Inflammatory macrophage treated with lipopolysaccharide for 4 hours (primary cell): ENCODE results near the gene MYO3B.
"Not testable (repeated sequence)": the region's sequence is repeated elsewhere in the genome, so short reads cannot be mapped to it uniquely, and the experiment has no call there.

Experiments
- DNase-seq: peaks from one replicate; pipeline ENCODE4 v3.0.0-alpha.2; 2020

MYO3B gene

GRCh38 chr2:170349269-170349668, 171.3 kb downstream of the MYO3B start:
- DNase-seq: not testable (repeated sequence)

DNA sequence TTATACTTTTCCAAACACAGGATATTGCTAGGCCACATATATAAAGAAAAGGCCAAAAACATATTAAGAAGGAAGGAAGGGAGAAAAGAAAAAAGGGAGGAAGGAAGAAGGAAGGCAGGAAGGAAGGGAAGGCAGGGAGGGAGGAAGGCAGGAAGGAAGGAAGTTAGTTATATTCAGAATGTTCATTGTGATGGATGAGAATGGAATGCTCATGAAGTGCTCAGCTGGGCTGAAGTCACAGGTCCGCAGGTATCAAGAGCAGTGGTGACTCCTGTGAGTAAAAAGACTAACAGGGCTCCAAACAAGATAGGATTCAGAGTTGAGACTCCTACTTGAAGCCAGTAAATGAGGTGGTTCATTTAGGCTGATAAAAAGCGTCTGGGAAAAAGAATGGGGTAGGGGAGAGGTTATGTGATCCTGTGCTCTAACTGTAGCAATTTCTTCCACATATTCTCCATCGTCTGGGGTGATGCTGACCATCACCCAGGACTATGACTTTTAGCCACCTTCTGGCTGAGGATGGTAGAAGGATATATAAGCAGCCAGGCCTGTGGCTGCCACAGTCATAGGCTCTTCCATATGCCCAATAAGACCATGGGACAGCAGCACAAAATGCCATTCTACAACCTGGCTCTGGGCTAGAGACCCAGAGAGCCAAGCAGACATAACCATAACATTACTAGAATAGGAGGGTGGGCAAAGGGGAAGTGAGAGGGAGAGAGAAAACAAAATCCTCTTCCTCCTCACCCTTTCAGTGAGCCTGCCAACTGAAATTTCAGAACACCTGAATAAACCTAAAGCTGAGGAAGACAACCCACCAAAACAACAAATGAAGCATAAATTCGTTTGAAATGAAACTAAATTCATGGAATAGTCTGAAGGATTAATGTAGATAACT, 173.2 kb downstream of the MYO3B start:
- no peak for DNase-seq

GRCh38 chr2:170353723-170354122, 175.8 kb downstream of the MYO3B start:
- DNase-seq: no peak

- no peak for DNase-seq
Measured at GRCh38 chr2:170354388-170354787, 176.4 kb downstream of the MYO3B start.

- no peak for DNase-seq
Measured at GRCh38 chr2:170354855-170355780, 177.2 kb downstream of the MYO3B start.

GRCh38 chr2:170359466-170359865, 181.5 kb downstream of the MYO3B start:
- DNase-seq: no peak

GRCh38 chr2:170360546-170361089, 182.7 kb downstream of the MYO3B start:
- DNase-seq: no peak

DNA sequence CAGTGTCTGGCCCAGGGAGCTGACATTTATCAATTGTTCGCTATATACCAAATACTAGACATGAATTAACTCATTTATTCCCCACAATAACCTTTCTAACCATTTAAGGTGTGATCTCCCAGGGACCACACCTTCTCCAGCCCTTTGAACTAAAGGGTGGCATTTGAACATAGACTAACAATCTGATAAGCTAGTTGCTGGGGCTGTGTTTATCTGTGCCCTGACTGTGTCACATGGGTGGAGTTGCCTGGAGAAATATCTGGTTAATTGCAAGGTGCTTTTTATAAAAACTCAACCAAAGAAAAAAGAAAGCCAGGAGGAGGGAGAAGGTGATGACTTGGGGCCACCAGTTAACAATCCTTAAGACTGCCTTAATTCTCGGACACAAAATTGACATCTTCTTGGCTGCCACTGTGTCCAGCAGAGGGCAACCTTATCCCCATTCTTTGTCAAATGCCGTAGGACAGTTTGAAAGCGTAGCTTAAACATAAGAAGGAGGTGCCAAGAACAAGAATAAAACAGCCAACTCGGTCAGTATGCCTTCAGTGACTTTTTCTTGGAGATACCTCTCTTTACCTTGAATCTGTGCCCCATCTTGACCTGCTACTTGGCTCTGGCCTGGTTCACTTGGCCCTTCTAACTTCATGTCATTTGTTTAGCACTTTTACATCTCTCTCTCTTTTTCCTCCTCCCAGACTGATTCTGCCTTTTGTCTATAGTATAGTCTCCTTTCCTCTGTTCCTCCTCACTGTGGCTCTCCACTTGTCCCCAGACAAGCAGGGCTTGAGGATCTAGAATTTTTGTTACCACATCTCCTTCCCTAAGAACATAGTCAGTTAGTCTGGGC, 183.4 kb downstream of the MYO3B start:
- DNase-seq: peak; percentile 44

DNA sequence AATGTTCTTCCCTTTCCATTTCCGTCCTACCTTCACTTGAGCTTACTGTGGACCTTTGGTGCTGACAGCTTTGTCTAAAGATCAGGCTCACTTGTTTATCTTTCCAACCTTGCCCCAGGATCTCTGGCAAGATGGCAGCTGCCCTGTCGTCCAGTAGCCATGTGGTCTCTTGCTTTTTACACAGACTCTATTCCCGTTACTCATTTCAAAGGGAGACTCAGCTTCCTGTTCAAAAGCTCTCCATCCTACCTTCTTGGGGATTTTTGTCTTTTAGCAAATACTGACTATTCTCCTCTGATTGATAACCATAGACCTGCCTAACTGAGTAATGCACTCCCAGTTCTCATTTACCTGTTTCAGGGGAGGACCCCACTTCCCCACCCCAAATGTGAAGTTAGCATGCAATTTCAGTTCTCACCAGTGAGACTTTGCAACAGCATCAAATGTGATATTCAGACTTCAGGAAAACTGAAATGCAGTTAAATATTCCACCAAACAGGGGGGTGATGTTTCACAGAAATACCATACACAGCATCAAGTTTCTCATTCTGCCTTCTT, 184.4 kb downstream of the MYO3B start:
- DNase-seq: no peak

DNA sequence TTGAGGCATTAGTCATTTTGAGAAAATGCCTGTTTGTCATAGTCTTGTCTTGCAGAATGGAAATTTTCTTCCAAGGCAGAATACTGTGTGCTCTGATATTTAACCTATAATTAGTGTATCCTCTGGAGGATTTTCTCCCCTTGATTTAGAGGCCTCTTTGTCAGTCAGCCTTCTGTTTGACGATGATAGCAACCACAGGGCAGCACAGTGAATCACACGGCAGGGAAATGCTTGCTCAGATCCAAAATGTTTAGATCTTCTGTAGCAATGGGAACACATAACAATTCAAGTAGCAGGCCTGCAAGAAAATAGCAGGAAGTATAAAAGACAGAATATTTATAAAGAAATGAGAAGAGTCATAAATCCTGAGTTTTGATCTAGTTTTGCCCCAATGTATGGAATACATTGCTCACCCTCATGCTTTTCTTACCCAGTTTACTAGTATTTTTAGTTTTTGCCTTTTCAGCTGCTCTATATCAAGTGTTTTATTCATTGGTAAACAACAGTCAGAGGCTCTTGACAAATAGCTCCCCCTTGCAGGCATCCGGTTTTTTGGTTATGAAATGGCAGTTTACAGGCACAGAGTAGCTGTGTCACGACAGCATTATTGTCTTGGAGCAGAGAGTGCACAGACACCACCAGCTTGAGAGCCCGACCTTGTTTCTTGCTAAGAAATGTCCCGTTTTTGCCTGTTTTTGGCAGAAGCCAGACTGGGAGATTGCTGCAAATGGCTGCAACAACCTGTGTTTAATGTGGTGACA, 185.1 kb downstream of the MYO3B start:
- no peak for DNase-seq

GRCh38 chr2:170365003-170365402, 187.1 kb downstream of the MYO3B start:
- DNase-seq: no peak

- DNase-seq: no peak
Measured at GRCh38 chr2:170365686-170366085, 187.7 kb downstream of the MYO3B start.

DNA sequence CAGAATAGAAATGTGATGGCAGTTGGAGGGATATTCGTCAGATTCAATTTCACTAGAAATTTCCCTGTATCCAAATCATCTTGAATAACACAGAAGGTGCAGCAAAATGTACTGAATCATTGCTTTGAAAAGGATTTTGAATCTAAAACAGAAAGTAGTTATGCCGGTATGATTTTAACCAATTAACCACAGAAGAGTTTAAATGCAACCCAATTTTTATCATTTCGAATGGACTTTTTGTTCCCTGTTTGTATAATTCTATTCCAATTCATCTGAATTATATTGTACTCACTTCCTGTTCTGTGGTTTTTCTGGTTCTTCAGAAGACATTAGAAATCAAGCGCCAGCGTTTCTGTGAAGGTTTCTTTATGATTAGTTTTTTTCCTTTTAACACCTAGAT, 190.4 kb downstream of the MYO3B start:
- DNase-seq: peak; percentile 2

DNA sequence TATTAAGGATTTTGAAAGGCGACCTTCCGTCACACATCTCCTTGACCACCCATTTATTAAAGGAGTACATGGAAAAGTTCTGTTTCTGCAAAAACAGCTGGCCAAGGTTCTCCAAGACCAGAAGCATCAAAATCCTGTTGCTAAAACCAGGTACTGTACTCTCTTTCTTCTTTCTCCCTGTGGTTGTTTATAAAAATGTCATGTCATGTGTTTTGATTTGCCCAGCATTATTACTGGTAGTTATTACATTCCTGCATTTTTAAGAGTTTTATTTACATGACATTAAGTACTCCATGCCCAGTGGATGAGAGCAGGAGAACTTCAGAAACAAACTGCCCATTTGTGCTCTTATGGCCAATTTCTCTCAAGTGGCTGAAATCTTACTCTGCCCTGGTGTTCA, 191.3 kb downstream of the MYO3B start:
- no peak for DNase-seq

- DNase-seq: peak; percentile 13
Measured at GRCh38 chr2:170369894-170370293, 191.9 kb downstream of the MYO3B start.

GRCh38 chr2:170371231-170371998, 193.5 kb downstream of the MYO3B start:
- no peak for DNase-seq

GRCh38 chr2:170375192-170375591, 197.2 kb downstream of the MYO3B start:
- no peak for DNase-seq

- no peak for DNase-seq
Measured at GRCh38 chr2:170377500-170378207, 199.7 kb downstream of the MYO3B start.

- no peak for DNase-seq
Measured at GRCh38 chr2:170380267-170380666, 202.3 kb downstream of the MYO3B start.

GRCh38 chr2:170381678-170382077, 203.7 kb downstream of the MYO3B start:
- DNase-seq: no peak
